Stomach (tissue), 4 donors: ENCODE results near the gene PRKCA.

Experiments
- CTCF ChIP-seq, 7 experiments: fragments of 450-650 bp in 4 of 7; fragments of 200-600 bp in 3 of 7; sonication (generic) in 3 of 7; IDR thresholded peaks; one replicate each; pipeline ENCODE4 v1.5.1; 2016 to 2019; ENCODE audit warnings: antibody characterized with exemption in 7 of 7, control low read depth in 2 of 7, mild to moderate bottlenecking in 1 of 7
- POLR2A ChIP-seq, 4 donors: fragments of 450-650 bp; IDR thresholded peaks; one replicate each; pipeline ENCODE4 v1.6.1; 2016; ENCODE audit warnings: antibody characterized with exemption in 4 of 4, control low read depth in 2 of 4, mild to moderate bottlenecking in 1 of 4, moderate library complexity in 1 of 4
- POLR2AphosphoS5 ChIP-seq, 3 donors: sonication (generic); formaldehyde crosslinking; IDR thresholded peaks; one replicate each; pipeline ENCODE4 v1.6.1; 2016; ENCODE audit warnings: antibody characterized with exemption in 3 of 3

GRCh38 chr17:66734186-66734943 is 432.0 kb downstream of the PRKCA start:
- TF ChIP-seq CTCF (IDR thresholded peaks at IDR 0.05) (no peak), POLR2A (IDR thresholded peaks at IDR 0.05) (no peak), POLR2AphosphoS5 (IDR thresholded peaks at IDR 0.05) (no peak)
